K562 (cell line): Measurements from ENCODE around the gene HLA-E. TPM values are rescaled to one million over a fixed set of nuclear protein-coding genes. Genes with fewer than 3 reads are reported as not detected.
"Not testable (repeated sequence)": the region's sequence is repeated elsewhere in the genome, so short reads cannot be mapped to it uniquely, and the experiment has no call there.

Experiments
- ARID2 ChIP-seq: fragments of 450-650 bp; IDR thresholded peaks from 2 replicates; pipeline ENCODE4 v1.6.1; 2017; ENCODE audit warnings: antibody characterized with exemption, mild to moderate bottlenecking
- BCOR ChIP-seq: fragments of 450-650 bp; IDR thresholded peaks from 2 replicates; pipeline ENCODE4 v1.6.1; 2016
- DIDO1 ChIP-seq: fragments of 450-650 bp; IDR thresholded peaks from 2 replicates; pipeline ENCODE4 v1.6.1; 2016; ENCODE audit warnings: low read depth, missing biosample characterization, missing genetic modification characterization
- HDAC1 ChIP-seq, 2 experiments: fragments of 450-650 bp; IDR thresholded peaks; 2 replicates each; pipeline ENCODE4 v1.6.1; 2016 to 2017; ENCODE audit warnings: inconsistent platforms in 1 of 2, mild to moderate bottlenecking in 1 of 2, moderate library complexity in 1 of 2
- HDGF ChIP-seq: fragments of 450-650 bp; IDR thresholded peaks from 2 replicates; pipeline ENCODE4 v1.6.1; 2016
- HLTF ChIP-seq: fragments of 450-650 bp; IDR thresholded peaks from 2 replicates; pipeline ENCODE4 v1.6.1; 2016
- LARP7 ChIP-seq: fragments of 450-650 bp; IDR thresholded peaks from 2 replicates; pipeline ENCODE4 v1.6.1; 2016
- MIER1 ChIP-seq: fragments of 450-650 bp; IDR thresholded peaks from 2 replicates; pipeline ENCODE4 v1.6.1; 2016; ENCODE audit warnings: antibody characterized with exemption, mild to moderate bottlenecking, low read depth
- NCOA4 ChIP-seq: fragments of 450-650 bp; IDR thresholded peaks from 2 replicates; pipeline ENCODE4 v1.6.1; 2018; ENCODE audit warnings: mild to moderate bottlenecking; ENCODE audit not compliant: partially characterized antibody
- NFRKB ChIP-seq: fragments of 450-650 bp; IDR thresholded peaks from 2 replicates; pipeline ENCODE4 v1.6.1; 2016; ENCODE audit warnings: low read depth
- NR2C2 ChIP-seq, 2 experiments: fragments of 200-800 bp in 1 of 2; sonication (Bioruptor generic) in 1 of 2; sonication (generic) in 1 of 2; formaldehyde crosslinking in 1 of 2; IDR thresholded peaks; 2 replicates each; pipeline versions ENCODE4 v1.6.1 to v1.8.0; 2016 to 2022; ENCODE audit warnings: mild to moderate bottlenecking in 1 of 2, missing compliant biosample characterization in 1 of 2, missing genetic modification characterization in 1 of 2, missing genetic modification reagents in 1 of 2
- OTX1 ChIP-seq: fragments of 450-650 bp; formaldehyde crosslinking; IDR thresholded peaks from 2 replicates; pipeline ENCODE4 v1.4.0; 2022; ENCODE audit warnings: mild to moderate bottlenecking
- THRAP3 ChIP-seq: fragments of 450-650 bp; IDR thresholded peaks from 2 replicates; pipeline ENCODE4 v1.6.1; 2016; ENCODE audit warnings: mild to moderate bottlenecking, inconsistent platforms, borderline replicate concordance
- THRB ChIP-seq: fragments of 450-650 bp; formaldehyde crosslinking; conservative IDR thresholded peaks from 2 replicates; pipeline ENCODE4 v1.4.0; 2022; ENCODE audit warnings: mild to moderate bottlenecking, missing genetic modification characterization
- TRIM24 ChIP-seq, 2 experiments: fragments of 450-650 bp; IDR thresholded peaks; 2 replicates each; pipeline ENCODE4 v1.6.1; 2016
- YBX1 ChIP-seq: fragments of 450-650 bp; IDR thresholded peaks from 2 replicates; pipeline ENCODE4 v1.7.1; 2016; ENCODE audit warnings: mild to moderate bottlenecking
- ZBTB40 ChIP-seq, 2 experiments: fragments of 450-650 bp in 1 of 2; sonication (generic) in 1 of 2; formaldehyde crosslinking in 1 of 2; IDR thresholded peaks; 2 replicates each; pipeline versions ENCODE4 v1.7.1 to v1.9.0; 2016 to 2022; ENCODE audit warnings: inconsistent platforms in 1 of 2, mild to moderate bottlenecking in 1 of 2, missing genetic modification reagents in 1 of 2
- ZNF280A ChIP-seq: fragments of 450-650 bp; IDR thresholded peaks from 2 replicates; pipeline ENCODE4 v1.6.1; 2018; ENCODE audit warnings: mild to moderate bottlenecking, low read depth; ENCODE audit not compliant: partially characterized antibody
- polyA plus RNA-seq, 8 experiments: library from polyadenylated mRNA; depleted of rRNA in 4 of 8; stranded (reverse) in 5 of 8; unstranded in 3 of 8; fragments of >200 nt; fragmentation: Nextera tagmentation in 2 of 8; fragmentation: Illumina TruSeq in 1 of 8; extraction: Ambion mirVana in 2 of 8; extraction: Trizol in 1 of 8; gene quantifications; 2 replicates each; pipeline versions ENCODE4 v1.2.1 to v1.2.3, GENCODE V29; 2011 to 2014; ENCODE audit warnings: inconsistent platforms in 1 of 8, missing spikeins in 1 of 8
- total RNA-seq, 7 experiments: library from RNA; depleted of rRNA in 6 of 7; stranded (reverse); fragments of >200 nt in 6 of 7; fragmentation: Illumina TruSeq in 2 of 7; extraction: Trizol in 2 of 7; gene quantifications; 2 replicates each; pipeline versions ENCODE4 v1.2.1 to v1.2.3, GENCODE V29; 2011 to 2021; ENCODE audit warnings: low replicate concordance in 1 of 7

HLA-E gene
- total and polyA plus RNA-seq, 9 of the 15 experiments (the other 6 are each of a cell fraction or from before 2014, with no cell fraction given), result 3.2 to 39.9 (median 26.8) TPM

- TF ChIP-seq DIDO1 (tag) (peak; percentile 30; the same call in 1 of the 2 replicates), OTX1 (CRISPR knock-in tag) (0 out of 2 replicates have a peak, but pooled peaks have one; percentile 55), NCOA4 (peak; percentile 68), ZNF280A (peak; percentile 55), THRAP3 (peak; percentile 82; the same call in 1 of the 2 replicates), ARID2 (0 out of 2 replicates have a peak, but pooled peaks have one; percentile 38), ZBTB40 (IDR thresholded peaks at IDR 0.05) (peak; percentile 39), YBX1 (0 out of 2 replicates have a peak, but pooled peaks have one; percentile 79), BCOR (peak; percentile 72; the same call in 1 of the 2 replicates), NR2C2 (tag; IDR thresholded peaks at IDR 0.05) (peak; percentile 7; the same call in 1 of the 2 replicates), MIER1 (peak; percentile 76; the same call in 1 of the 2 replicates), THRB (CRISPR knock-in tag) (peak; percentile 91), HLTF (peak; percentile 75; the same call in 1 of the 2 replicates), HDGF (peak; percentile 56; the same call in 1 of the 2 replicates), HDAC1 (IDR thresholded peaks at IDR 0.05) (peak in 1 of 2 experiments; percentile 64; a peak in 2 of 4 replicates), NFRKB (peak; percentile 67; the same call in 1 of the 2 replicates), TRIM24 (IDR thresholded peaks at IDR 0.05) (peak in 1 of 2 experiments; percentile 38; a peak in 1 of 4 replicates), LARP7 (peak; percentile 93)
- TF ChIP-seq ZBTB40, NR2C2 (CRISPR knock-in tag; IDR thresholded peaks at IDR 0.05): not testable (repeated sequence)
Observed at GRCh38 chr6:30497261-30497599, 7.9 kb downstream of the HLA-E start (continued).
